Activated CD8-positive, alpha-beta memory T cell treated with anti-CD3 and anti-CD28 coated beads, Interleukin-2, amount 10 ng/mL, durations not matched to agents 7 days and 5 days (primary cell): Measurements from ENCODE around the gene ARL2BP. TPM values are rescaled to one million over a fixed set of nuclear protein-coding genes. Genes with fewer than 3 reads are reported as not detected.

ENCODE experiments used
- ATAC-seq: fragments of 150-1000 bp; cut with Tn5 transposase; one replicate; pipeline ENCODE4 v1.10.0; 2021; ENCODE audit warnings: moderate library complexity
- CTCF ChIA-PET: fragments of 350-600 bp; sonication (Branson Sonifier 250); formaldehyde crosslinking; loops from one replicate; lab custom pipeline; 2021; ENCODE audit warnings: antibody characterized with exemption; lab: Charles Lee
- DNase-seq: peaks from one replicate; pipeline ENCODE4 v3.0.0-alpha.2; 2020
- H3K27ac Mint-ChIP-seq: one replicate; pipeline ENCODE4 v1.8.0; 2021; ENCODE audit warnings: mild to moderate bottlenecking, mixed read lengths
- H3K27me3 Mint-ChIP-seq: one replicate; pipeline ENCODE4 v1.8.0; 2021; ENCODE audit warnings: mixed read lengths
- H3K36me3 Mint-ChIP-seq: one replicate; pipeline ENCODE4 v1.8.0; 2021; ENCODE audit warnings: mild to moderate bottlenecking, mixed read lengths
- H3K4me1 Mint-ChIP-seq: one replicate; pipeline ENCODE4 v1.8.0; 2021; ENCODE audit warnings: mixed read lengths
- H3K4me3 Mint-ChIP-seq: one replicate; pipeline ENCODE4 v1.8.0; 2021; ENCODE audit warnings: mild to moderate bottlenecking, moderate library complexity, mixed read lengths
- H3K9me3 Mint-ChIP-seq: one replicate; pipeline ENCODE4 v1.8.0; 2022; ENCODE audit warnings: low read depth, mixed read lengths
- total RNA-seq, 2 experiments: library from RNA; stranded (reverse); gene quantifications; one replicate each; pipeline ENCODE4 v1.2.3, GENCODE V29; 2021

ARL2BP gene
- total RNA-seq, 2 experiments from 2014 or later: 24.9 to 30.2 TPM

DNA sequence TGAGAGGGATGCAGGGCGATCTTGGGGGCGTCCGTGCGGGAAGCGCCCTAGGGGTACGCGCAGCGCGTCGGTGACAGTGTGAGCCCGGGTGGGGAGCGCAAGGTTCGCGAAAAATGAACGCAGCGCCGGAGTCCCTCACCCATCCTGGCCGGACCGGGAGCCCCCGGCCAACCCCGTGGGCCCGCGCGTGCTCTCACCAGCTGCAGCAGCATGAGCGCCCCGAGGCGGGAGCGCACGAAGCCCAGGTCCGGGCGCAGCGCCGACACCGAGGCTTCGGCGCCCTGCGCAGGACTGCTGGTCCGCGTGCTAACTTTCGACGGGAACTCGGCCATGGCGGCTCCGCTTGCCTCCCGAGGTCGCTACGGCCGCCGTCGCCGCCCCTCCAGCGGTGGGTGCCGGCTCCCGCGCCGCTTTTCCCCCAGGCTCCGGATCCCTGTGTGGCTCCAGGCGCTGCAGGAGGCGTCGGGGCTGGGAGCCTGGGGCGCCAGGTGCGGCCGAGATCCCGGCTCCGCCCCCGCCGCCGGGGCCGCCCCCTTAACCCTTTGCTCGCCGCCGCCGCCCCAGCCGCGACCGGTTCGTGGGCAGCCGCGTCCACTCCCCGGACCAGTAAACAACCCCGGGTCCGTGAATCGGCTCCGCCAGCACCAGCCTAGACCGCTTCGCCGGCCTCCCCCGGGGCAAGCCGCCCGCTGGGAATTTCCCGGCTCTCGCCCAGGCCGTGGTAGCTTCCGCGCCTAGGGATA lies 39.3 kb downstream of the ARL2BP start, which contains the start of gene PLLP:
Gene PLLP, minus strand, starts transcription at position 464 of the 743 bp plus-strand sequence. Its CDS starts 132 bp downstream, at position 332.
- Mint-ChIP-seq H3K4me3 (peak within 1 kb of the TSS; percentile 43), H3K36me3 (no peaks in the 10 kb centered on the region), H3K9me3 (no peaks in the 10 kb centered on the region), H3K27ac (no peak within 1 kb of the TSS), H3K27me3 (peaks cover 44% of the 10 kb centered on the region), H3K4me1 (peaks cover 15% of the 10 kb centered on the region)
- CTCF ChIA-PET: no interaction called here
- no peak for DNase-seq
- peak; percentile 74 for ATAC-seq

DNA sequence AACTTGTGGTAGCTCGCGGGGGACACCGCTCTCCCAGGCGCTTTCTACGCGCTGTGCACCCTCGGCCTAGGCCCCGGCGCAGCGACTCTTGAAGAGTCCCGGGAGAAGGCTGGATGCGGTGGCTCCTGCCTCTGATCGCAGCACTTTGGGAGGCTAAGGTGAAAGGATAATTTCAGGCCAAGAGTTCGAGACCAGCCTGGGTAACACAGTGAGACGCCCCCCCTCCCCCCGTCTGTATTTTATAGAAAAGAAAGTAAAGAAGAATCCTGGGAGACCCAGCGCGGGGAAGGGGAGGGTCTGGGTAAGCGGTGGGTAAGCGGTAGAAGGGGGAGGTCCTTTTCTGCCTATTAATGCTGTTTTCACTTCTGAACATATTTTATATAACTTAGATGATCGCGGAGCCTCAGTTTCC lies 39.9 kb downstream of the ARL2BP start:
- peak overlapping the region; percentile 43 for H3K4me3 Mint-ChIP-seq
- H3K27ac Mint-ChIP-seq: no peak overlapping the region
- ATAC-seq: no peak
- H3K27me3 Mint-ChIP-seq: peaks cover 44% of the 10 kb centered on the region
- DNase-seq: no peak
- no peaks in the 10 kb centered on the region for H3K36me3 Mint-ChIP-seq
- H3K9me3 Mint-ChIP-seq: no peaks in the 10 kb centered on the region
- H3K4me1 Mint-ChIP-seq: peaks cover 19% of the 10 kb centered on the region
- CTCF ChIA-PET: no interaction called here

DNA sequence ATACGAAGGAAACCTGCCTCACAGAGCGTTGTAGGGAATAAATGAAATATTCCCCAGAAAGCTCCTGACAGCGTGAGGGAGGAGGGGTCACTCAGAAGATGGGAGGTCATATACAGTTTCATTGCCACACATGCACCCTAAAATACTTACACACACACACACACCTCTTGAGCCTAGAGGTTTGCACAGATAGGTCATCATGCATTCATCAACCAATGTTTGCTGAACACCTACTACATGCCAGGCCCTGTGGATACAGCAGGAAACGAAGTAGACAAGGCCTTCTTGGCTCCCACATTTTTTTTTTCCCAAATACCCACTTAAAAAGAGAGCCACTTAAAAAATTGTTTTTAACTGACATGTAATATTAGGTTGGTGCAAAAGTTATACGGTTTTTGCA lies 40.3 kb downstream of the ARL2BP start:
- CTCF ChIA-PET: no interaction called here
- peaks cover 42% of the 10 kb centered on the region for H3K27me3 Mint-ChIP-seq

DNA sequence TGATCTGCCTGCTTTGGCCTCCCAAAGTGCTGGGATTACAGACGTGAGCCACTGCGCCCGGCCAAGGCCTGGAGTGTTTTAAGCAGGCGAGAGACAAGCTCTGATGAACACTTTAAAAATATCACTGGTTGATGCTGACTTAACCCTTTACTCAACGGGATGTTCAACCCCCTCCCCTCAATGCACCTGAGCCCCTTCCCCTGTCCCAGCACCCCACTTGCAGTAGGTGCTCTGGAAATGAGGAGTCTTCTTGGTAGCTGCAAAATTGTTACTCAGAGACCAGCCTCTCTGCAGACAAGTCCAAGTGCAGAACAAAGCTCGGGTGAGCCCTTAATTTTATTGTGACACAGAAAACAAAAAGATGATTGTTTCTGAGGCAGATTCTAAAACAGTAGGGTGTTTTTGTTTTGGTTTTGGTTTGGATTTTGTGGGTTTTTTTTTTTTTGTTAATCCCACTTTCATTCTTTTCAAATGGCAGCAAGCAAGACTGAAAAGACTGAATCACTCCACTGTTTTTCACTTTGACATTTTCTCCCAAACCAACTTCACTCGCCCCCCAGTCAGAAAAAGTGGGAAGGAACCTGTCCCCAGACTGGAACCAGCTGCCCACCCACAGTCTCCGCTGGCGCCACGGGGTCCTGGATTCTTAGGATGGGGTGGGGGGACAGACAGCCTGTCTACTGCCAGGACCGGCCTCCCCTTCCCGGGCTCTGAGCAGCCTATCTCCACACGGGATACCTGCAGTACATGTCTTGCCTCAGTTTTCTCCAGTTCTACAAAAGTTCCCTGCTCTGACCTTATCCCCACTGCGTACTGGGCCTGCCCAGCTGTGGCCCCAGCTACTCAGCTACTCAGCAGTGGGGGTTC lies 44.6 kb downstream of the ARL2BP start:
- DNase-seq (no peak), ATAC-seq (no peak)
- Mint-ChIP-seq H3K9me3 (no peaks in the 10 kb centered on the region), H3K4me1 (peaks cover 15% of the 10 kb centered on the region), H3K4me3 (no peak overlapping the region), H3K27me3 (peaks cover 12% of the 10 kb centered on the region), H3K36me3 (no peaks in the 10 kb centered on the region), H3K27ac (peak overlapping the region; percentile 30)
- CTCF ChIA-PET: interaction anchor here (0.7 to 2.2 kb wide), 5 partner anchors 9 to 128 kb away, joined by 3 to 10 read pairs (median 3); no protein-coding TSS in a partner anchor

More for the DNA sequence above, 40.3 kb downstream of the ARL2BP start:
- DNase-seq (no peak), ATAC-seq (no peak)
- Mint-ChIP-seq H3K36me3 (no peaks in the 10 kb centered on the region), H3K27ac (no peak overlapping the region), H3K4me3 (peak overlapping the region; percentile 43), H3K4me1 (peaks cover 20% of the 10 kb centered on the region), H3K9me3 (no peaks in the 10 kb centered on the region)

DNA sequence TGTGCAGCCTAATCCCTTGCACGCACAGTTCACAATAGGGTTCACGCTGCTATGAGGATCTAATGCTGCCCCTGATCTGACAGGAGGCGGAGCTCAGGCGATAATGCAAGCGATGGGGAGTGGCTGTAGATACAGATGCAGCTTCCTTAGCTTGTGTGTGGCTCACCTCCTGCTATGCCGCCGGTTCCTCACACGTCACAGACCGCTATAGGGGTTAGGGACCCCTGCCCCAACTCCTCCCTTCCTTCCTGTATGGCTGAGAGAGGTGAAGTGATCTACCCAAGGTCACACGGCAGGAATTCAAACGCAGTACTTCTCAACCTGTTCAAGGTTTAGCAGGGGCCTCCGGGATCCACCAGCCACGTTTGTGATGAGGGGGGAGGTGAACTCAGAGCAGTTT lies 52.8 kb downstream of the ARL2BP start:
- no peaks in the 10 kb centered on the region for H3K27me3 Mint-ChIP-seq
- H3K4me3 Mint-ChIP-seq: no peak overlapping the region
- H3K4me1 Mint-ChIP-seq: peaks cover 12% of the 10 kb centered on the region
- CTCF ChIA-PET: interaction anchor here (12.5 kb wide), 1 partner anchor 120 kb away, joined by 283 read pairs; no protein-coding TSS in a partner anchor
- H3K9me3 Mint-ChIP-seq: no peaks in the 10 kb centered on the region
- H3K36me3 Mint-ChIP-seq: no peaks in the 10 kb centered on the region
- ATAC-seq (no peak), DNase-seq (peak; percentile 79)
- H3K27ac Mint-ChIP-seq: peak overlapping the region; percentile 90

DNA sequence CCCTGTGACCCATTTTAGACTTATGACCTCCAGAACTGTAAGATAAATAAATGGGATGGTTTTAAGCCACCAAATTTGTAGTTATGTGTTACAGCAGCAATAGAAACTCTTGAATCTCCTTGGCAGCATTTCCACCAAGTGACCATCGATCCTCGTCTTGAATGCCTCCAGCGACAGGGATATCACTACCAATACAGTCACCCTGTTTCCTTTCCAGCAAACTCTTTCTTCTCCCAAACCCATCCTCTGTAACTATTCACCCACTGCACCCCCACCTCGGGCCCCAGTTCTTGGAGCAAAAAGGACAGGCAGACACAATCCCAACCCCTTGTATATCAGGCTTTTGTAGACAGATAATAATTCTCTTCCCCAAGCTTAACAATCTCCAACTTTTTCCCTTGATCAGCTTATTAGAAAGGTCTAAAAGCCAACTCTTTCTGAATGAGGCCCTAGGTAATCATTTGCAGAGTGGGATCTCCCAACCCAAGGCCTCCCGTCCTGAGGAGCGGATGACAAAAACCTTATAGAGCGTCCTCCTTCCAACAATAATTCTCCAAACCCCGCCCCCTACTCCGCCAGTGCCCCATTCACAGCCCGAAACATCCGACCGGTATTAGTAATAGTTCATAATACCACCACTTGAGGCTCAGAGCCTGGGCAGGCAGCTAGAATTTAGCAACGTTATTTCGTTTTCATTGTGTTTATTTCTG lies 54.1 kb downstream of the ARL2BP start:
- no peak for DNase-seq
- no peak overlapping the region for H3K27ac Mint-ChIP-seq
- peak; percentile 5 for ATAC-seq
- H3K36me3 Mint-ChIP-seq: no peaks in the 10 kb centered on the region
- H3K4me3 Mint-ChIP-seq: no peak overlapping the region
- H3K9me3 Mint-ChIP-seq: no peaks in the 10 kb centered on the region
- H3K4me1 Mint-ChIP-seq: peaks cover 20% of the 10 kb centered on the region
- no peaks in the 10 kb centered on the region for H3K27me3 Mint-ChIP-seq
- CTCF ChIA-PET: interaction anchor here (1.0 to 12.5 kb wide), 6 partner anchors 8 to 215 kb away, joined by 3 to 283 read pairs (median 14); partner anchors contain the start of genes CIAPIN1 and COQ9

DNA sequence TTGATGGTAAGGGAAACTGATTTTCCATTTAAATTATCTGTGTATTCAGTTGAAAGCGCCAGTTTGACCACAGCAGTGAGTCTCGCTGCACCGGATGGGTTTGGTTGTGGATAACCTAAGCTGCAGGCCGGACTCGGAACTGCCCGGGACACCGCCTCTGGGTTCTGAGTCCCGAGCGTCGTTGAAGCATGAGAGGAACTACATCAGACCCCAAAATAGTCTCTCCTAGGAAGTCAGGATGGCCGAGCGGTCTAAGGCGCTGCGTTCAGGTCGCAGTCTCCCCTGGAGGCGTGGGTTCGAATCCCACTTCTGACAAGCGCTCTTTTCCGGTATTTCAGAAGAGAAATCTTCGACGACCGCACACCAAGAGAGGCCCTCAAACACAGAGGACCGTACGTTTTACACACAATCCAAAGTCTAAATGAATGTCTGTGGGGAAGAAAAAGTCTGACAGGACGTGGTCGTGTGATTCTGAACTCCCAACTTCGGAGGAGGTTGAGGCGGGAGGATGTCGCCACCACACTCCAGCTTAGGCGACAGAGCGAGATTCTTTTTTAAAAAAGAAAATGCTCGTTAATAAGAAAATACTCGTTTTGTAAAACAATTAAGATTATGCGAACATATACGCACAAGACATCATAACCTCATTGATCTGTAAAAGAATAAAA lies 54.8 kb downstream of the ARL2BP start:
- ATAC-seq (peak; percentile 65), DNase-seq (peak; percentile 94)
- no peaks in the 10 kb centered on the region for H3K9me3 Mint-ChIP-seq
- peaks cover 24% of the 10 kb centered on the region for H3K4me1 Mint-ChIP-seq
- H3K36me3 Mint-ChIP-seq: no peaks in the 10 kb centered on the region
- H3K4me3 Mint-ChIP-seq: no peak overlapping the region
- H3K27me3 Mint-ChIP-seq: no peaks in the 10 kb centered on the region
- CTCF ChIA-PET: interaction anchor here (0.6 to 12.5 kb wide), 19 partner anchors 9 to 519 kb away, joined by 3 to 283 read pairs (median 5); partner anchors contain the start of genes ADGRG5, ARL2BP, CIAPIN1 and COQ9
- no peak overlapping the region for H3K27ac Mint-ChIP-seq

DNA sequence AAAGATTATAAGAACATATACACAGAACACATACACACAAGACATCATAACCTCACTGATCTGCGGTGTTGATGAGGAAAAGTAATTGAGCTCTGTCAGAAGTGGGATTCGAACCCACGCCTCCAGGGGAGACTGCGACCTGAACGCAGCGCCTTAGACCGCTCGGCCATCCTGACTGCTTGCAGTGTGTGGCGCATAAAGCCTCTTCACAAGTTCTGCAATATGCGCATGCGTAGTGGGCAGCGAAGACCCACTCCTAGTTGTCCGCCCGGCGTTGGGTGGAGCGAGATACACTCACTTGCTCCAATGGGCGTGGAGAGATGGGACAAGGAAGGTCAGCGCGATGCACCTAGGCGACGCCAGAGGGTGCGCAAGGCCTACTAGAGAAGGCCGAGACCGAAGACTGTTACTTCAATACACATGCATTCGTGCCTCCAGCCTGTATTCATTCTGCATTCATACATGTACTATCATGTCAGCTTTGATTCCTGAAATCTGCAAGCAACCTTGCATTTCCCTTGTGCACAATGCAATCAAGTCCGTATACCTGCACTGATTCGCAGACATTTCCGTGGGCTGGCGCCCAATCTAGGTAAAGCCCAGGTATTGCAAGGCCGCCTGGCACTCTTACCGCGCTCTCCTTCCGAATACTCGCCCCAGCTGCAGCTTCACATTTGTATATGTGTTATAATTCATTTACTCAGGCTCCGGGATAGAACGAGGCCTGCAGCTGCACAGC lies 55.5 kb downstream of the ARL2BP start:
- no peaks in the 10 kb centered on the region for H3K27me3 Mint-ChIP-seq
- H3K9me3 Mint-ChIP-seq: no peaks in the 10 kb centered on the region
- DNase-seq: peak; percentile 99
- ATAC-seq: peak; percentile 90
- H3K4me1 Mint-ChIP-seq: peaks cover 24% of the 10 kb centered on the region
- CTCF ChIA-PET: interaction anchor here (0.6 to 12.5 kb wide), 24 partner anchors 9 to 518 kb away, joined by 3 to 283 read pairs (median 4); partner anchors contain the start of genes ADGRG5, ARL2BP, CIAPIN1 and COQ9
- no peaks in the 10 kb centered on the region for H3K36me3 Mint-ChIP-seq
- no peak overlapping the region for H3K4me3 Mint-ChIP-seq
- H3K27ac Mint-ChIP-seq: no peak overlapping the region

DNA sequence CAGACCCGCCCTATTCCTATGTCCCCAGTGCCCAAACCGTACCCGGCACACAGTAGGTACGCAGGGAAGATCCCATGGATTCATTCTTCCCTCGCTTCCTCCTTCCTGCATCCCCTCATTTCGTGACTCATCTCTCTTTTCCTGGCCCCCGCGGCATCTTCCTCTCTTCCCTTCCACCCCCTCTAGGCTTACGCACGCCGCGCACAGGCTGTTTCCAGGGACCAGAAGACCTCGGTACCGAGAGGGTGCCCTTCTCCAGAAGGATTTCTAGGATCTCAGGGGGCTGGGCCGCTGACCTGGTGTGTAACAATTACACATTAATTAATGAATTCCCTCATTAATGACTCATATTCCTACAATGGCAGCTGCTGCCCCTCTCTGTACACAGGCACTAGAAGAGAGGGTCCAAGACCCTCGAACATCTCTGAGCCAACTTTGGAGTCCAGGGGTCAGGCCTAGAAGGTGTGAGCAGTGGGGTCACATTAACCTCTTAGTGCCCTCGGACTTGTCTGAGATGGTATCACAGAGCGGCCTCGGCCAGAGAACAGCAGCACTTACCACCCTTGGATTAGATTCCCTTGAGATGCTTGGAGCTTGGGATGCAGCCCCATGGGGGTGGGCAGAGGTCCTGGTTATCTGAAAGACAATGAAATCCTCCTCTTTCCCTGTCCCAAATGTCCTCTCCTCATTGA lies 56.2 kb downstream of the ARL2BP start:
- ATAC-seq: no peak
- Mint-ChIP-seq H3K27ac (no peak overlapping the region), H3K4me1 (peaks cover 24% of the 10 kb centered on the region), H3K36me3 (no peaks in the 10 kb centered on the region), H3K4me3 (no peak overlapping the region), H3K9me3 (no peaks in the 10 kb centered on the region), H3K27me3 (no peaks in the 10 kb centered on the region)
- CTCF ChIA-PET: interaction anchor here (0.7 to 12.5 kb wide), 19 partner anchors 8 to 290 kb away, joined by 3 to 283 read pairs (median 4); partner anchors contain the start of genes ARL2BP, CIAPIN1 and COQ9
- no peak for DNase-seq
